NCI-H146 treated with DMSO at 0.1 percent for 48 hours (cell line): ENCODE measurements around the gene COX7A2L.
"Not testable (repeated sequence)": the region's sequence is repeated elsewhere in the genome, so short reads cannot be mapped to it uniquely, and the experiment has no call there.

Experiments used
- DNase-seq: peaks from one replicate; lab custom pipeline; 2025; ENCODE audit not compliant: unreplicated experiment; lab: John Stamatoyannopoulos, UW

Gene COX7A2L, protein sequence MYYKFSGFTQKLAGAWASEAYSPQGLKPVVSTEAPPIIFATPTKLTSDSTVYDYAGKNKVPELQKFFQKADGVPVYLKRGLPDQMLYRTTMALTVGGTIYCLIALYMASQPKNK

DNA sequence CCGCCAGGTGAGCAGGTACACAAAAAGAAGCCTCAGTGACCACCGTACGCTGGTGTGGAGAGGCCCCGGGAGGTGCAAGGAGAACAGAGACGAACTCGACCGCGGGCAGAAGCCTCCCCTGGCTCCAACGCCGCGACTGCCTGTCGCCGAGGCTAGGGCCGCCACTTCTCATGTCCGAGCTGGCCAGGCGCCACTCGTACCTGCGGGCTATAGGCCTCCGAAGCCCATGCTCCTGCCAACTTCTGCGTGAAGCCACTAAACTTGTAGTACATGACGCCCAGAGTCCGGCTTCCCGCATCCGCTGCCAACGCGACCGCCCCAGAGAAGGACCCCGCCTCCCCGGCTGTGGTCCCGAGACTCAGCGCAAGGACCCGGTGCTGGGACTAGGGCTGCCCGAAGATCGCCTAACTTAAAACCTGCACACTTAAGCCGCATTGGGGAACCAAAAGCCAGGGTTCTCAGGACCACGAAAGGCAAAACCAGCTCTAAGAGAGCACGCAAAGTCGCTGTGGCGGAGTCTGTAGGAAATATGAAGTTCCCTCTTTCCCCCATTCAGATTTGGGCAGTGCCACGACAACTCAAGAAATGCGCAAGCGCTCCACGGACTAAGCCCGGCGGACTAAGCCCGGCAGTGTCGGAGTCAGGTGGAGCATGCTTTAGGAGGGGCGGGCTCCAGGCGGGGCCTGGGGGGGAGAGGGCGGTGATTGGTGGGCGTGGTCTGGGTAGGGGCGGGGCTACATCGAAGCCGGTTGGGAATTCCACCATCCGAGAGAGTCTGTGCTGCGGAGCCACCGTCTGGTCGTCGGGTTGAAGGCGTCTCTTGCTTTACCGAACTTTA lies at the start of gene COX7A2L:
TSS of gene COX7A2L (minus strand) at position 328 of the 838 bp plus-strand sequence. CDS start at position 272, 56 bp downstream.
- peak; percentile 93 for DNase-seq

DNA sequence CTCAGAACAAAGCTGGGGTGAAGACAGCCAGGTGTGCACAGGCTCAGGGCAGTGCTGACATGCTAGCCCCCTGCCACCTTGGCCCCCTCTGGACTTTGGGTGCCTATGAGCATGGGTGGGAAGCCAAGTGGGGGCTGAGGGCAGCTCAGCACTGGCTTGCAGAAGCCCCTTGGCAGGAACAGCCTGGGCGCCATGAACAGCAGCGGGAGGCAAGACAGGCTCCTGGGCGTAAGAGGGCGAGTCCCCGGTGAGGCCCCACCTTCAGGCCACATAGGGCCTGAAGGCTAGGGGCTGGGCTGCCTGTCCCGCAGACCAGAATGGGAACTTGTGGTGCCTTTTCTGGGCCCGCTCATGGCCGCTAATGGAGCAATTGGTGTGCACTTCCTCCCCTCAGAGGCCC lies 47.0 kb upstream of the COX7A2L start:
- no peak for DNase-seq

DNA sequence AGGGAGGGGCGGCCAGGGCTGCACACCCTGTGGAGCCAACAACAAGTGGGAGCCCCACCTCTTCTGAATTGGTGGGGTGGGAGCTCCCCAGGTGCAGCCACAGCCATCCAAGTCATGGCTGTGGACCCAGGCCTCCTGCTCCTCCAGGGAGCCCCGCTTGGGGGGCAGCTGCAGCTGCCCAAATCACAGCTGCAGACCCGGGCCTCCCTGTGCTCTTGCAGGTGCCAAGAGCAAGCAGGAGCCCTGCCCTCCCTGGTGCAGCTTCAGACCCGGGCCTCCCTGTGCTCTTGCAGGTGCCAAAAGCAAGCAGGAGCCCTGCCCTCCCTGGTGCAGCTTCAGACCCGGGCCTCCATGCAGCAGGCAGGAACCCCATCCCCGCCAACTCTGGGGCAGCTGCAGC lies 46.5 kb upstream of the COX7A2L start:
- no peak for DNase-seq

DNA sequence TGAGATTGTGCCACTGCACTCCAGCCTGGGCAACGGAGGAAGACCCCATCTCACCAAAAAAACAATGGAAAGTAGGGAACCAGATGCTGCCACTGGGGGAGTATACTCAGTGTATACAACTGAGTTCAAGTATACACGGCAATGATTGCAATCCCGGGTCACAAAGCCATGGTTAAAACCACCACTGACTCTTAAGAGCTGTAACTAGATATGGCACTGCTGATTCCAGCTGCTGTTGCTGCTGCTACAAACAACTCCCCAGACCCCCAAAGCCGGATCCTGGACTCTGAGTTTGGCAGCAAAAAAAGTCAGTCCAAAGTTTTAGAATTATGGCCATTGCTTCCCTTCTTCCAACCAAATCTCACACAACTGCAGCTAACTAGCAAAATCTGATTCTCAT lies 43.7 kb upstream of the COX7A2L start:
- DNase-seq: no peak

DNA sequence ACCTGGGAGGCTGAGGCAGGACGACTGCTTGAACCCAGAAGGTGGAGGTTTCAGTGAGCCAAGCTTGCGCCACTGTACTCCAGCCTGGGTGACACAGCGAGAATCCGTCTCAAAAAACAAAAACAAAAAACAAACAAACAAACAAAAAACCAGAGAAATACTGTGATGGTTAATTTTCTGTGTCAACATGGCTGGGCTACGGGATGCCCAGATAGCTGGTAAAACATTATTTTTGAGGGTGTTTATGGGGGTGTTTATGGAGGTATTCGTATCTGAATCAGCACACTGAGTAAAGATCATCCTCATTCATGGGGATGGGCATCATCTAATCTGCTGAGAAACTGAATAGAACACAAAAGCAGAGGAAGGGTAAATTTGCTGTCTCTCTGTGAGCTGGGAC lies 40.8 kb upstream of the COX7A2L start:
- no peak for DNase-seq

DNA sequence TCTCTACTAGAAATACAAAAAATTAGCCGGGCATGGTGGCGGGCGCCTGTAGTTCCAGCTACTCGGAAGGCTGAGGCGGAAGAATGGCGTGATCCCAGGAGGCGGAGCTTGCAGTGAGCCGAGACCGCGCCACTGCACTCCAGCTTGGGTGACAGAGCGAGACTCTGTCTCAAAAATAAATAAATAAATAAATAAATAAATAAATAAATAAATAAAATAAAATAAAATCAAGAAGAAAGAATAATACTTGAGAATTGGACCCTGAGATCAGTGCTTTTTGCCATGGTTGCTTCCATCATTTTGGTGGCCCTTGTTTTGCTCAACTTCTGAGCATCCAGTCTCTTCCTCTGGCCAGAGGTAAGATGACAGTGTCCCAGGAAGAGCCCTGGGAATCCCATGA lies 37.0 kb upstream of the COX7A2L start:
- DNase-seq: not testable (repeated sequence)

DNA sequence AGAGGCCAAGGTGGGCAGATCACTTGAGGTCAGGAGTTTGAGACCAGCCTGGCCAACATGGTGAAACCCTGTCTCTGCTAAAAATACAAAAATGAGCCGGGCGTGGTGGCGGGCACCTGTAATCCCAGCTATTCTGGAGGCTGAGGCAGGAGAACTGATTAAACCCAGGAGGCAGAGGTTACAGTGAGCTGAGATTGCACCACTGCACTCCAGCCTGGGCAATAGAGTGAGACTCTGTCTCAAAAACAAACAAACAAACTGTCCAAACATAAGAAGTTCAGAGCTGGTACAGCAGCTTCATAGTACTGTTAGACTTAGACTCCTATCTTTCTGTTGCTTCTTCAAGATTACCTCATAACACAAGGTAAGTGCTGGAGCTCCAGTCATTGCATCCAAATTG lies 32.3 kb upstream of the COX7A2L start:
- not testable (repeated sequence) for DNase-seq

DNA sequence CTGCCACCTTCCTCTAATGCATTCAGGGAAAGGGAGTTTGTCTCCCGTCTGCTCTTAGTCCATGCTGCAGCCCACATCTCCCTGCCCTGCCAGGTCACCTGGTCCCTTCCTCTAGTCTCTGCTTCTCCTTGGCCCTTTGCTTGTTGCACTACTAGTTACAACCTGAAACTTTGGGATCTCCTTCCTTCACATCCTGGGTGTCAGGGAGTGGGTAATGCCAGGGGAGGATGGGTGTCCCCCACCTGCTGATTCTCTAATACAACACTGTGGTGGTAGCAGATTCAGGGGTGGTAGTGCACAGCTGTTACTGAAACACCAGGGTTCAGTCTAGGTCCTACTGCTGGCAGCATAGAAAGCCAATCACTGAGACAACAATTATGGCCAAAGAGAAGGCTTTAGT lies 31.2 kb upstream of the COX7A2L start:
- no peak for DNase-seq

DNA sequence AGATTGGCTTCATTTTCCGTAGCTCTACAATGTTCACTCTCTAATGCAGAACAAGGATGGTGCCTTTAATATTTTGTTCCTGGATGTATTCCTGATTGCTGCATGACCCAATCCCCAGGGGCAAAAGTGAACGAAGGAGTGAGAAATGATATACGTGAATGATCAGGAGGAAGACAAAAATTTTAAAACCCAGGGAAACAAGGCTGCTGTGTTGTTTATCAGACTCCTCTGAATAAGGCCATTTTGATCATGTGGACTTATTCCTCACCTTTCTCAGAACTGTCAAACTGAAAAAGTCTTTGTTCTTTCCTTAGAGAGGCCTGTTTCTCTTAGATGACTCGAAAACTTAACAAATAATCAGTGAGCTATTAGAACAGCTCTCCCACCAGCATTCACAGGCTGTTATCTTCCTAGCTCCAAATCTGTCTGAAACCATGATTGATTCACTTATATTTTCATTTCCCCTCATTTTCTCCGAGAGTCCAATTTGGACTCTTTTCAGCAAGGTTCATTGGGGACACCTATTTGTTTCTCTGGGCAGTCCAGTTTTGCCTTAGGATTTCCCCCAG lies 29.5 kb upstream of the COX7A2L start:
- no peak for DNase-seq

DNA sequence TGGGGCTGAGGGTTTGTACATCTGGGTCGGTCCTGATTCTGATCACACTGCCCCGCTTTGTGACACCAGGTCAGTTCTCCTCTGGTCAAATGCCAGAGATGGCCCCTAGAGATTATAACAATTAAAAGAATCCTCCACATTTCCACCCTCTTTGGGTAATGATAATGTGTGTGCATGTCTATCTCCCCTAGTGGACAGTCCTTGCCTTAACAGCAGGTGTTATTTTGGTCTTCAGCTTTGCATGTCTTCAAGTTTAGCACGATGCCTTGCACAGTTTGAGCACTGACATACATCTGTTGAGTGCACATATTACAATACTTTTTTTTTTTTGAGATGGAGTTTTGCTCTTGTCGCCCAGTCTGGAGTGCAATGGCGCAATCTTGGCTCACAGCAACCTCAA lies 25.7 kb upstream of the COX7A2L start:
- no peak for DNase-seq

DNA sequence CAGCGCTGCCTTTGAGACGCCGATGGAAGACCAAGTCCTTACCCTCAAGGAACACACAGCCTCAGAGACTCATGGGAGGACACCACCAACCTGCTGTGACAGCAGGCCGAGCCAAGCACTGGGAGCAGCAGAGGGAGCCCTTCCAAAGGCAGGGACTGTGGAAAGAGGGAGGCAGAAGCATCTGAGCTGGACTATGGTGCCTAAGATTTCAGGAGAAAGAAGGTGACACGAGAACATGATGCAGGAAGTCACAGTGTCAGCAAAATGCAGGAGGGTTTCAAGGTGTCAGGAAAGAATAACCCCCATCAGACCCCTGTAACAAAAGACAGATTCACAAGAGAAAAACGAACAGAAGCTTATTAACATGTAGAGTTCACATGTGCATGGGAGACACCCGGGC lies 24.2 kb upstream of the COX7A2L start:
- DNase-seq: no peak

DNA sequence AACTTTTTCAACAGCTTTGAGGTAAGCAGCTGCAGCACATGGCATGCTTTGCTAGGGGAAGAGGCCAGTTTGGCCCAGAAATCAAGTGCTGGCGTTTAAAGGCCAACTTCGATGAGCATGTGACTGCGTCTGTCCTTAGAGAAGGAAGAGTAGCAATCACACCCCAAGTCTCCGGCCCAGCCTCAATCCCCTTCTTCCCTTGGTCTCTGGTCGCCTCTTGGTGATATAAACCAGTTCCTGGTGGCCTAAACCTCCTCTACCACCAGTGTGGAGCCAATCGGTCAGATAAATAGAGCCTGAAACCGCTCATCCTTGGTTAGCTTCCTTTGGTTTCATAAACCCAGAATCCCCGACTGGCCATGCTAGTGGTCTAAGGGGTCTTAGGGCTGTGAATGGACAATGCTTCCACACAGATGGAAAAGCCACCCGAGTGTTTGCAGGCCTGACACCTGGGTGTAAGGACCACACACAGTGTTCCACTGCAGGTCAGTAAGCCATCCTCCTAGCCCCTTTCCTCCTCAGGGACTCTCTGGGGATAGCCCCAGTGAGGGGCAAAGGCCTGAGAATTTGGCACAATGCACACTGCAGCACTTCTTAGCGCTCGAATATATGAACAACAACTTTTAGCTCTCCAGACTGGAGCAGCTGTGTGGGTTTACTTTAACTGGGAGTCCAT lies 23.0 kb upstream of the COX7A2L start:
- no peak for DNase-seq

DNA sequence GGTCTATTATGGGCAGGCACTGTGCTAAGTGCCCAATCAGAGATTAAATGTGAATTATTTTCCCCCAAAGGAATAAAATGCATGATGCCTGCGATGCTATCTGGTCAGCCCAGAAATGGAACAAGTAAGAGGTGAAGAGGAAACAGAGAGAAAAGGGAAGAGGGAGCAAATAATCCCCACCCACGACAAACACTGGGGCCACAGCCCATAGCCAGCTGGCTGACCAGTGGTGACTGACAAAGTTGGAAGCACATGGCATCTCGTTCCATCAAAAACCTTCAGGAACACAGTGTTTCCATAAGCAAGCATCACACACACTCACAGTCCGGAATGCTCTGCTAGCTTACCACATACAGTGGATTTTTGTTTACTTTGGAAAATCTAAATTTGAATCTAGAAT lies 21.1 kb upstream of the COX7A2L start:
- no peak for DNase-seq

DNA sequence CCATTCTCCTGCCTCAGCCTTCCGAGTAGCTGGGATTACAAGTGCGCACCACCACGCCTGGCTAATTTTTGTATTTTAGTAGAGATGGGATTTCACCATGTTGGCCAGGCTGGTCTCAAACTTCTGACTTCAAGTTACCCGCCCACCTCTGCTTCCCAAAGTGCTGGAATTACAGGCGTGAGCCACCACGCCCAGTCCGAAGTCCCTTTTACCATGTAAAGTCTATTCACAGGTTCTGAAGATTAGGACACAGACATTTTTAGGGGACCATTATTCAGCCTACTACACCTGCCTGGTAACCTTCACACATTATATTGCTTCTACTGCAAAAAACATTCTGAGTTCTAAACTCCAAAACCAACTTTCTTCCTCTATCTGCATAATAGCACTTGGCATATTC lies 19.0 kb upstream of the COX7A2L start:
- DNase-seq: not testable (repeated sequence)

DNA sequence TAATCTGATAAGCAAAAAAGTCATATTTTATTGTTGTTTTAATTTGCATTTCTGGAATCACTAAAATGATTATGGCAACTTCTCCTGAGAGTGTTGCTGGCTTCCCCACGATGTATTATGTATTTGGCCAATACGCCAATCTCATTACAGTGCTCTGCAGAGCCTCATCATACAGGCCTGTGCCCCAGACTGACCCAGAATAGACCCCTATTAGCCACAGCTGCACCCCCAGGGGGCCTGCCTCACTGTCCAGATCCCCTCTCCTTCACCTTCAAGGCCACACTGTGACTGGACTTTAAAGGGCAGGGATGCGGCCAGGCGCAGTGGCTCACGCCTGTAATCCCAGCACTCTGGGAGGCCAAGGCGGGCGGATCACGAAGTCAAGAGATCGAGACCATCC lies 17.4 kb upstream of the COX7A2L start:
- no peak for DNase-seq

DNA sequence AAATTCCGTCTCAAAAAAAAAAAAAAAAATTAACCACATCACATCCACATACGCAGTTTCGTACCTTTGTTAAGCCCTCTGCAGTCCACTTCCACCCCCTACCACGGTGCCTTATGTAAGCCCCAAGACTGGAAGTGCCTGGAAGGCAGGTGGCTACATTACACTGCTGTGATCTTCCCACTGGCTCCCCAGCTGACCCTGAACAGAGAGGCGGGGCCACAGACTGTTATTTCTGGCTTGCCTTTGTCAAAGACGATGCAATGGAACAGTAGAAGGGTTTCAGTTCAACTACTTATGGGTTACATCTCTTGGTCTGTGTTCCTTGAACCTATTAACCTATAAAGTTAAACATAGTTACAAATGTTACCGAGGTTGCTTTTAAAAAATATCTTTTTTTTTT lies 15.7 kb upstream of the COX7A2L start:
- DNase-seq: no peak

DNA sequence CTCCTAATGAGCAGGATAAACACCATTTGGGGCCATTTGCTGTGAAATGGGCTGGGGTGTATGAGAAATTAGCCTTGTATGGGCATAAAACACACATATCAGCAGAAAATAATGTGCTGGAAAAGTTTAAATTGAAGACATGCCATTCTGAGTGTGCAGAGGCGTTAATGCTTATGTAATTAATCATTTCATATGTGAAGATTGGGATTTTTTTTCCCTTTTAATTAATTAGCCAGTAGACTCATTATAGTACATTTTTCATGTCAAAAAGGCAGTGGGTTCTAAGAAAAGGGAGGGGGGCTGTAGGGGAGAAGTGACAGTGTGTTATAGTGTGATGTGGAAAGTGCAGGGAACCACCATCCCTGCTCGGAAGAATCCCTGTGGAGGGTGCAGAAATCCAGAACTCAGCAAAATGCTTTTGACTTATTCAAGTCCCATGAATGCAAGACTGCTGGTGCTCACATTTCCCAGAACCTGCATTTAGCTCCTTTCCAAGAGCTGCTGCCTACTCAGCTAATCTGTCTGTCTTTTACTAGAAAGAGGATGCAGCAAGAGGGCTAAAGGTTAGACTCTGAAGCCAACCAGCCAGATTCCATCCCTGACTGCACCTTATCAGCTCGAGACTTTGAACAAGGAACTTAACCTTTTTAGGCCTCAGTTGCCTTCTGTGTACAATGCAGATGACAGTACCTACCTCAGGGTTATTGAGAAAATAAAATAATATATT lies 11.6 kb upstream of the COX7A2L start:
- DNase-seq: no peak

DNA sequence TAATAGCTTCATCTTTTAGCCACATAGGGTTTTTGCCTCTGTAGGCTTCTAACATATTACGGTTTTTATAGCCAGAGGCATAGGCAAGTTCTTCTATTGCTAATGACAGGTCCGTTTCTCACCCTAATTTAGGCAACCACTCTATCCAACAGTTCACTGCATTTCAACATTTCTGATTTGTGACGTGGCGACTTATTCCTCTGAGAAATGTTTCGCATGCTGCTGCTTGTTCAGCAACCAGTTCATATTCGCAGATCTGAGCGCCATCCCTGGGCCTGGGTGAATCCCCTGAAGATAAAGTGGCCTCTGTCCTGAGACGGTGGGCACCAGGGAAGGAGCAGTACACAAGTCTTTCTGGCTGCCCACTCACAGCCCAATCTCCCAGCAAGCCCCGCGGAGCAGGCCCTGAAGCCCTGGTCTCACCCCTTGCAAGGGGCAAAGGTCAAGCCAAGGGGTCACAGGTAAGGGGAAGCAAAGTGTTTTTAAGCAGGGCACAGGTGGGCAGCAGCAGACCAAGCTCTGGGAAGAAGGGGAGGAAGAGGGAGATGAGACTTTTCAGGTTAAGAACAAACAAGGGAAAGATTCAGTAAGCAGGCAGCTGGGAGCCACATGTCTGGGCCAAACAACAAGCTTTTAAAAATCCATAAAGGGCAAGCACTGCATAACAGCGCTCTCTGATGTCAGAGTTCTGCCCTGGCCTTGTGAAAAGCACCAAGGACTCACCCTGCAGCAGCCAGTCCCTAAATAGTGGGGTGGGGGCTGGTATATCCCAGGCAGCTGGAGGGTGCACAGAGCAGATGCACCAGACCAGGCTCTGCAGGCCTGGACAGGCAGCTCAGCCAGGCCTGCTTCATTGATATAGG lies 10.8 kb upstream of the COX7A2L start:
- DNase-seq: peak; percentile 65

DNA sequence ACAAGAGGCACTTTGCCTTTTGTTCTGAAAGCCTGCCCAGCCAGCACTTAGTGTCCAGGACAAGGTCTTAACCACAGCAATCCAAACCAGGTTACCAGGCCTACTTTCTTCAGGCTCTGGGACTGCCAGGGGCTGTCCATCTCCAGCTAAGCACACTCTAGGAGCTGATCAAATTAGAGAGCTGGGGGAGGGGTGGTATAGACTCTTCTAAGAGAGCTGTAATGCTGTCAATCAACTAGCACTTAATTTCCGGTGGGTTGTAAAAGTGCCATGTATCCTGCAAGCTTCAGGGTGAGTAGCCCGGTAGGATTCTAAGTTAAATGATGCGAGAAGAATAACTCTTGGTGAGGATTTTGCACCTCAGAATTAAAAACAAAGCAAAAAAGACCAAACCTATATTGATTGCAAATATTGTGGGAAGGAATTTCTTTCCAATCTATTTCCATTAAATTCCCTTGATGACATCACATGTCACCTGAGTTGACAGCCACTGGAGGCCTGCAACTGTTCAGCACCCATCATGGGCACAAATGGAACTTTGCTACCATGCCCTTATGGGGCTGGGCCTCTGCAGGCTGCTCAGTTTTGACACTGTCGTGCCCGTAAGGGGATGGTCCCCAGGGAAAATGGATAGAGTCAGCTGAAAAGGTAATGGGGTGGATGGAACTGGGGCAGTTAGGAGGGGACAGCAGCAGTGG lies 8.7 kb upstream of the COX7A2L start:
- no peak for DNase-seq
